D721Med (cell line): ENCODE measurements around the gene NXN.
"Not testable (repeated sequence)": the region's sequence is repeated elsewhere in the genome, so short reads cannot be mapped to it uniquely, and the experiment has no call there.

ENCODE experiments used
- DNase-seq: peaks from one replicate; pipeline ENCODE4 v3.0.0; 2011; ENCODE audit warnings: low spot score; ENCODE audit not compliant: insufficient read length
- FAIRE-seq: peaks from 2 replicates; lab custom pipeline; 2011; peaks lifted over from hg19 to GRCh38; lab: Jason Lieb, UNC
- TF ChIP-seq, protein P1 (sequence below): IDR thresholded peaks from 2 replicates; pipeline ENCODE4 v1.5.1; 2012; ENCODE audit warnings: mild to moderate bottlenecking, control low read depth; ENCODE audit not compliant: insufficient read depth; ENCODE audit errors: missing control alignments

The NXN gene

DNA sequence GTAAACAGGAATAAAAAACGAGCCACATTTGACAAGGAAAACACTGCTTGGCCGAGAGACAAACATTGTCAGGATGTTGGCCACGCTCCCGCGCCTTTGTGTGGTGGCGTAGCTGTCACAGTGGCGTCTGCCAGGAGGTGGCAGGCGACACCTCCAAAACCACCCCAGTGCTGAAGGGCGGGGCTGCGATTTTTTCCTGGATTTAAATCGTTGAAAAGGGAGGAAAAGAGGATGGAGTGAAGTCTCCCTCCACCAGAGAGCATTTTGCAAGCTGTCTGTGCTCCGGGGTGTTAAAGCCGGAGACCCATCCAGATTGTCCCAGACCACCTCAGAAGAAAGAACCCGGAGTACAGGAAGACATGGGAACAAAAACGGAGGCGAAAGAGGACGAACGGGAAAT is 184.7 kb downstream of the NXN start:
- TF ChIP-seq, protein P1, sequence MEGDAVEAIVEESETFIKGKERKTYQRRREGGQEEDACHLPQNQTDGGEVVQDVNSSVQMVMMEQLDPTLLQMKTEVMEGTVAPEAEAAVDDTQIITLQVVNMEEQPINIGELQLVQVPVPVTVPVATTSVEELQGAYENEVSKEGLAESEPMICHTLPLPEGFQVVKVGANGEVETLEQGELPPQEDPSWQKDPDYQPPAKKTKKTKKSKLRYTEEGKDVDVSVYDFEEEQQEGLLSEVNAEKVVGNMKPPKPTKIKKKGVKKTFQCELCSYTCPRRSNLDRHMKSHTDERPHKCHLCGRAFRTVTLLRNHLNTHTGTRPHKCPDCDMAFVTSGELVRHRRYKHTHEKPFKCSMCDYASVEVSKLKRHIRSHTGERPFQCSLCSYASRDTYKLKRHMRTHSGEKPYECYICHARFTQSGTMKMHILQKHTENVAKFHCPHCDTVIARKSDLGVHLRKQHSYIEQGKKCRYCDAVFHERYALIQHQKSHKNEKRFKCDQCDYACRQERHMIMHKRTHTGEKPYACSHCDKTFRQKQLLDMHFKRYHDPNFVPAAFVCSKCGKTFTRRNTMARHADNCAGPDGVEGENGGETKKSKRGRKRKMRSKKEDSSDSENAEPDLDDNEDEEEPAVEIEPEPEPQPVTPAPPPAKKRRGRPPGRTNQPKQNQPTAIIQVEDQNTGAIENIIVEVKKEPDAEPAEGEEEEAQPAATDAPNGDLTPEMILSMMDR = peak; percentile 78
- peak; percentile 67 for FAIRE-seq
- no peak for DNase-seq

GRCh38 chr17:792277-792676 is 187.3 kb downstream of the NXN start:
- TF ChIP-seq, protein P1 = no peak

GRCh38 chr17:791829-792228 is 187.7 kb downstream of the NXN start:
- TF ChIP-seq, protein P1 = no peak
- FAIRE-seq (no peak), DNase-seq (no peak)

More at GRCh38 chr17:792277-792676, 187.3 kb downstream of the NXN start:
- no peak for DNase-seq
- no peak for FAIRE-seq

DNA sequence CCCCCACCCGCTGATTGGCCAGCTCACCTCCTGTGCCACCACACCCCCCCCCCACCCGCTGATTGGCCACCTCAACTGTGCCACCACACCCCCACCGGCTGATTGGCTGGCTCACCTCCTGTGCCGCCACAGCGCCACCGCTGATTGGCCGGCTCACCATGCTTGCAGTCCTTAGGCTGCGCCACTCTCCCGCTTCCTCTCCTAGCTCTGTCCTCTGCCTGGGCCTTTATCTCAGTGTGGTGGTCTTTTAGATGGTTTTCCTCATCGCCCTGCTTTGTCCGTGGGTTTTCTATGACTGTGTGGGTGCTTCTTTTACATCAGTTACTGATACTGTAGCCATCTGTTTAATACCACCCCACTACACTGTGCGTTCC is 188.7 kb downstream of the NXN start:
- not testable (repeated sequence) for DNase-seq, FAIRE-seq

- not testable (repeated sequence) for DNase-seq, FAIRE-seq
These were observed 189.4 kb downstream of the NXN start for GRCh38 chr17:789931-790873.

- FAIRE-seq = no peak
- no peak for DNase-seq
- TF ChIP-seq, protein P1 = no peak
These were observed 190.3 kb downstream of the NXN start for GRCh38 chr17:789160-789840.

DNA sequence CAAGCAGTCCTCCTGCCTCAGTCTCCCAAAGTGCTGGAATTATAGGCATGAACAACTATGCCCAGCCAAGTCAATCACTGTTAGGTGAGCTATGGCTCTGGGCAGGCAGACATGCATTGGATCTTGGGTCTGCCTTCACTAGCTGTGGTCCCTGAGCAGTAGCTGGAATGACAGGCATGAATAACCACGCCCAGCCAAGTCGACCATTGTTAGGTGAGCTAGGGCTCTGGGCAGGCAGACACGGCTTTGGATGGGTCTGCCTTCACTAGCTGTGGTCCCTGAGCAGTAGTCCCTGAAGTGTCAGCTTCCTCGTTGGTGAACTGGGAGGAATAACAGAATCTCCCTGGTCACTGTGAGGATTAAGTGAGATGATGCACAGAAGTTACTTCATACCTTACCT is 191.0 kb downstream of the NXN start:
- TF ChIP-seq, protein P1 = no peak
- no peak for DNase-seq
- no peak for FAIRE-seq
